Measurements from ENCODE around the gene GYG2. TPM values are rescaled to one million over a fixed set of nuclear protein-coding genes. Genes with fewer than 3 reads are reported as not detected.

The GYG2 gene
- total and polyA plus RNA-seq, 2 of the 13 experiments (the other 11 are each of a cell fraction or from before 2014, with no cell fraction given): 20.0 to 24.3 TPM

- whole genome bisulfite sequencing (ENCODE audit: low lambda C conversion rate): 79% methylated on average over 9 of the region's 9 CpGs
- ATAC-seq (peak; percentile 50; the same call in 2 of the 3 replicates), DNase-seq (ENCODE audit: low spot score) (peak; percentile 26), FAIRE-seq (peak; percentile 55)
- H3K4me3 ChIP-seq (replicated peaks in 1 of 3; ENCODE audit: insufficient read depth in 1 of 3, low read depth in 2 of 3, low read length in 3 of 3): no peak overlapping the region
- no peaks in the 10 kb centered on the region for H3K27me3 ChIP-seq (ENCODE audit: control insufficient read depth in 1 of 2, insufficient read depth in 2 of 2, low read length in 2 of 2)
- no peaks in the 10 kb centered on the region for H3K9me3 ChIP-seq (ENCODE audit: low read length)
- ChIA-PET POLR2A (interaction anchor here (1.3 kb wide), 1 partner anchor 14 kb away, joined by 3 read pairs; no protein-coding TSS in a partner anchor), CTCF (ENCODE audit: low intra/inter-chr PET ratio, low total read pairs) (no interaction called here)
- H3K79me2 ChIP-seq (ENCODE audit: insufficient read depth, low read length): no peaks in the 10 kb centered on the region
- no peaks in the 10 kb centered on the region for H4K20me1 ChIP-seq (ENCODE audit: insufficient read depth, low read length)
- no peak overlapping the region for H3K4me2 ChIP-seq (ENCODE audit: low read depth, low read length)
- BruUV-seq (replicated peaks): no TSS peak
- peaks cover 17% of the 10 kb centered on the region for H3K4me1 ChIP-seq (ENCODE audit: insufficient read depth, low read length)
- H3K36me3 ChIP-seq (replicated peaks in 1 of 2; ENCODE audit: control insufficient read depth in 1 of 2, insufficient read depth in 2 of 2, low read length in 2 of 2): no peaks in the 10 kb centered on the region
- in situ Hi-C loops (cut with HindIII; ENCODE audit: extremely low pct_ligation_motif_present, low pct_unique_long_range_greater_than_20kb) (no loop called here), intact Hi-C loops (cut with micrococcal nuclease; ENCODE audit: unreplicated experiment) (no loop called here)
- no peak overlapping the region for H2AFZ ChIP-seq (ENCODE audit: low read length)
- H3K27ac ChIP-seq (ENCODE audit: extremely low read length, insufficient read depth, low read length): peak overlapping the region; percentile 45
- no peak overlapping the region for H3K9ac ChIP-seq (ENCODE audit: insufficient read depth, low read depth, low read length)
- TF ChIP-seq ZNF281 (CRISPR knock-in tag; IDR thresholded peaks at IDR 0.05; ENCODE audit: borderline replicate concordance): peak; percentile 89
- TF ChIP-seq AKAP8 (CRISPR knock-in tag; IDR thresholded peaks at IDR 0.05): no peak
- peak; percentile 47; the same call in 1 of the 2 replicates for TF ChIP-seq PATZ1 (CRISPR knock-in tag; IDR thresholded peaks at IDR 0.05)
- TF ChIP-seq ETV5 (CRISPR knock-in tag; IDR thresholded peaks at IDR 0.05; ENCODE audit: borderline replicate concordance): 0 out of 2 replicates have a peak, but pooled peaks have one; percentile 42
- TF ChIP-seq CEBPB (IDR thresholded peaks at IDR 0.05; ENCODE audit: borderline replicate concordance, low read depth, low read length): peak; percentile 21; the same call in 1 of the 2 replicates
- TF ChIP-seq ARID5B (CRISPR knock-in tag; IDR thresholded peaks at IDR 0.05): 0 out of 2 replicates have a peak, but pooled peaks have one; percentile 21
- TF ChIP-seq ZNF652 (CRISPR knock-in tag; IDR thresholded peaks at IDR 0.05; ENCODE audit: borderline replicate concordance, low read depth): no peak
- no peak for TF ChIP-seq ZNF703 (CRISPR knock-in tag; IDR thresholded peaks at IDR 0.05; ENCODE audit: borderline replicate concordance)
- no peak for TF ChIP-seq GMEB2 (CRISPR knock-in tag; IDR thresholded peaks at IDR 0.05; ENCODE audit: low read depth)
- no peak for TF ChIP-seq MXD3 (CRISPR knock-in tag; IDR thresholded peaks at IDR 0.05)
- TF ChIP-seq TEAD3 (CRISPR knock-in tag; optimal IDR thresholded peaks at IDR 0.05; ENCODE audit: borderline replicate concordance): peak; percentile 88
- TF ChIP-seq RBFOX2 (IDR thresholded peaks at IDR 0.05; ENCODE audit: low read depth, low read length): no peak
Measured at GRCh38 chrX:2848871-2849301, 20.2 kb downstream of the GYG2 start.
